ENCODE measurements around the gene STRN4. TPM values are rescaled to one million over a fixed set of nuclear protein-coding genes. Genes with fewer than 3 reads are reported as not detected.

Gene STRN4
- total and polyA plus RNA-seq, 7 donors: 28.6 to 72.3 (median 46.2) TPM

GRCh38 chr19:46691104-46691503 is 55.1 kb downstream of the STRN4 start:
- no peaks in the 10 kb centered on the region for H3K9me3 ChIP-seq
- no peak for DNase-seq
- WGBS, 3 donors: 46 to 52% (median 48%) methylated on average over 2 of the region's 2 CpGs
- intact Hi-C loops (cut with DNase I): no loop called here
- no peaks in the 10 kb centered on the region for H3K27me3 ChIP-seq (ENCODE audit: insufficient read depth in 3 of 3, low read length in 2 of 3)
- H3K4me3 ChIP-seq: no peak overlapping the region
- H3K27ac ChIP-seq: no peak overlapping the region
- no peaks in the 10 kb centered on the region for H3K4me1 ChIP-seq
- TF ChIP-seq CTCF (IDR thresholded peaks at IDR 0.05): no peak
- no peak for ATAC-seq
- peaks cover 6 to 92% of the 10 kb centered on the region in 2 donors for H3K36me3 ChIP-seq (ENCODE audit: insufficient read depth in 1 of 2, low read depth in 1 of 2)

GRCh38 chr19:46689358-46689757 is 56.9 kb downstream of the STRN4 start:
- no peak for TF ChIP-seq CTCF (IDR thresholded peaks at IDR 0.05)
- H3K27me3 ChIP-seq (ENCODE audit: insufficient read depth in 3 of 3, low read length in 2 of 3): no peaks in the 10 kb centered on the region
- H3K9me3 ChIP-seq: no peaks in the 10 kb centered on the region
- H3K27ac ChIP-seq: no peak overlapping the region
- DNase-seq (no peak), ATAC-seq (no peak)
- intact Hi-C loops (cut with DNase I): no loop called here
- 95 to 98% (median 96%) methylated on average over 14 of the region's 14 CpGs for WGBS, 3 donors
- H3K36me3 ChIP-seq (ENCODE audit: insufficient read depth in 1 of 2, low read depth in 1 of 2): peaks cover 6 to 97% of the 10 kb centered on the region in 2 donors
- no peak overlapping the region for H3K4me3 ChIP-seq
- no peaks in the 10 kb centered on the region for H3K4me1 ChIP-seq

GRCh38 chr19:46687438-46688145 is 58.7 kb downstream of the STRN4 start:
- Histone ChIP-seq H3K27ac (no peak overlapping the region), H3K36me3 (ENCODE audit: insufficient read depth in 1 of 2, low read depth in 1 of 2) (peaks cover 3 to 90% of the 10 kb centered on the region in 2 donors), H3K4me3 (no peak overlapping the region), H3K9me3 (no peaks in the 10 kb centered on the region), H3K27me3 (ENCODE audit: insufficient read depth in 3 of 3, low read length in 2 of 3) (no peaks in the 10 kb centered on the region), H3K4me1 (no peaks in the 10 kb centered on the region)
- intact Hi-C loops (cut with DNase I): no loop called here
- no peak for TF ChIP-seq CTCF (IDR thresholded peaks at IDR 0.05)
- DNase-seq: no peak
- 89 to 96% (median 96%) methylated on average over 6 of the region's 6 CpGs for WGBS, 3 donors
- no peak for ATAC-seq

- DNase-seq: no peak
- no peaks in the 10 kb centered on the region for H3K9me3 ChIP-seq
- intact Hi-C loops (cut with DNase I): no loop called here
- no peaks in the 10 kb centered on the region for H3K27me3 ChIP-seq (ENCODE audit: insufficient read depth in 3 of 3, low read length in 2 of 3)
- WGBS, 3 donors: 60 to 74% (median 69%) methylated on average over 3 of the region's 3 CpGs
- TF ChIP-seq CTCF (IDR thresholded peaks at IDR 0.05): no peak
- H3K27ac ChIP-seq: no peak overlapping the region
- H3K4me3 ChIP-seq: no peak overlapping the region
- ATAC-seq: no peak
- H3K4me1 ChIP-seq: no peaks in the 10 kb centered on the region
- H3K36me3 ChIP-seq (ENCODE audit: insufficient read depth in 1 of 2, low read depth in 1 of 2): peaks cover 3 to 85% of the 10 kb centered on the region in 2 donors
Measured at GRCh38 chr19:46685189-46685588, 61.1 kb downstream of the STRN4 start.

Measured in psoas muscle (tissue), 8 donors.